ENCODE results near the gene ETFA.

DNA sequence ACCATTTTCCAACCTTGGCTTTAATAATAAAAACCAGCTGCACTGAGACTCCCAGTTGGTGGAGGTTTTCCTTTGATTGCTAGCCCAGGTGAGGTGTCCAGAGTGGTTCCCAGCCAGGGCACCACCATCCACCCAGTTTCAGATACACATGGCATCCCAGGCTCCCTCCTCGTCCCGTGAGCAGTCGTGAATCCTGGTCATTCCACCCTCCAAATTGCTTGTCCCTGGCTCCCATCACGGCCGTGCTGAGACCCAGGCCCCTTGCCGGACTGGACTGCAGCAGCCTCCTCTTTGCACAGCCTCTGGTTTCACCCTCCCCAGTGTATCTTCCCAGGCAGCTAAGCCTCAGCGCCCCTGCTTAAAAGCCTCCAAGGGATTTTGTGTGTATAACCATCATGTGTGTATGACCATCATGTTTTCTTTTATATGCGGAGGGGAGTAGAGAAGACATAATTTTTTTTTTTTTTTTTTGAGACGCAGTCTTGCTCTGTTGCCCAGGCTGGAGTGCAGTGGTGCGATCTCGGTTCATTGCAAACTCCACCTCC lies 106.3 kb downstream of the ETFA start:
- TF ChIP-seq, protein P1, sequence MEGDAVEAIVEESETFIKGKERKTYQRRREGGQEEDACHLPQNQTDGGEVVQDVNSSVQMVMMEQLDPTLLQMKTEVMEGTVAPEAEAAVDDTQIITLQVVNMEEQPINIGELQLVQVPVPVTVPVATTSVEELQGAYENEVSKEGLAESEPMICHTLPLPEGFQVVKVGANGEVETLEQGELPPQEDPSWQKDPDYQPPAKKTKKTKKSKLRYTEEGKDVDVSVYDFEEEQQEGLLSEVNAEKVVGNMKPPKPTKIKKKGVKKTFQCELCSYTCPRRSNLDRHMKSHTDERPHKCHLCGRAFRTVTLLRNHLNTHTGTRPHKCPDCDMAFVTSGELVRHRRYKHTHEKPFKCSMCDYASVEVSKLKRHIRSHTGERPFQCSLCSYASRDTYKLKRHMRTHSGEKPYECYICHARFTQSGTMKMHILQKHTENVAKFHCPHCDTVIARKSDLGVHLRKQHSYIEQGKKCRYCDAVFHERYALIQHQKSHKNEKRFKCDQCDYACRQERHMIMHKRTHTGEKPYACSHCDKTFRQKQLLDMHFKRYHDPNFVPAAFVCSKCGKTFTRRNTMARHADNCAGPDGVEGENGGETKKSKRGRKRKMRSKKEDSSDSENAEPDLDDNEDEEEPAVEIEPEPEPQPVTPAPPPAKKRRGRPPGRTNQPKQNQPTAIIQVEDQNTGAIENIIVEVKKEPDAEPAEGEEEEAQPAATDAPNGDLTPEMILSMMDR (IDR thresholded peaks at IDR 0.05): no peak
- no peak for TF ChIP-seq ZFX (IDR thresholded peaks at IDR 0.05; ENCODE audit: borderline replicate concordance)
